Measurements from ENCODE around the gene CD83. TPM values are rescaled to one million over a fixed set of nuclear protein-coding genes. Genes with fewer than 3 reads are reported as not detected.

CD83 gene
- total RNA-seq, 1 experiment from 2014 or later: 2.9 TPM

GRCh38 chr6:14107000-14107399 is 10.6 kb upstream of the CD83 start:
- Histone ChIP-seq H3K36me3 (replicated peaks; ENCODE audit: control insufficient read depth, insufficient read depth, low read length) (no peaks in the 10 kb centered on the region), H3K4me3 (ENCODE audit: insufficient read depth, low read depth, low read length) (no peak overlapping the region), H3K27me3 (ENCODE audit: control insufficient read depth, insufficient read depth, low read length) (no peaks in the 10 kb centered on the region)
- DNase-seq: no peak

- H3K4me3 ChIP-seq (ENCODE audit: insufficient read depth, low read depth, low read length): no peak overlapping the region
- H3K36me3 ChIP-seq (replicated peaks; ENCODE audit: control insufficient read depth, insufficient read depth, low read length): no peaks in the 10 kb centered on the region
- H3K27me3 ChIP-seq (ENCODE audit: control insufficient read depth, insufficient read depth, low read length): no peaks in the 10 kb centered on the region
- DNase-seq: no peak
Measured at GRCh38 chr6:14107711-14108494, 9.7 kb upstream of the CD83 start.

- H3K27me3 ChIP-seq (ENCODE audit: control insufficient read depth, insufficient read depth, low read length): no peaks in the 10 kb centered on the region
- H3K36me3 ChIP-seq (replicated peaks; ENCODE audit: control insufficient read depth, insufficient read depth, low read length): no peaks in the 10 kb centered on the region
- DNase-seq: no peak
Measured at GRCh38 chr6:14108571-14109410, 8.8 kb upstream of the CD83 start.

GRCh38 chr6:14109411-14109826 is 8.2 kb upstream of the CD83 start:
- H3K4me3 ChIP-seq (ENCODE audit: insufficient read depth, low read depth, low read length): no peak overlapping the region
- DNase-seq: no peak

More at GRCh38 chr6:14108571-14109410, 8.8 kb upstream of the CD83 start:
- no peak overlapping the region for H3K4me3 ChIP-seq (ENCODE audit: insufficient read depth, low read depth, low read length)

GRCh38 chr6:14110001-14110818 is 7.4 kb upstream of the CD83 start:
- H3K27me3 ChIP-seq (ENCODE audit: control insufficient read depth, insufficient read depth, low read length): no peaks in the 10 kb centered on the region
- H3K36me3 ChIP-seq (replicated peaks; ENCODE audit: control insufficient read depth, insufficient read depth, low read length): no peaks in the 10 kb centered on the region
- H3K4me3 ChIP-seq (ENCODE audit: insufficient read depth, low read depth, low read length): no peak overlapping the region
- DNase-seq: no peak

More at GRCh38 chr6:14109411-14109826, 8.2 kb upstream of the CD83 start:
- Histone ChIP-seq H3K27me3 (ENCODE audit: control insufficient read depth, insufficient read depth, low read length) (no peaks in the 10 kb centered on the region), H3K36me3 (replicated peaks; ENCODE audit: control insufficient read depth, insufficient read depth, low read length) (no peaks in the 10 kb centered on the region)

GRCh38 chr6:14113976-14114375 is 3.6 kb upstream of the CD83 start:
- no peak overlapping the region for H3K4me3 ChIP-seq (ENCODE audit: insufficient read depth, low read depth, low read length)
- peaks cover 18% of the 10 kb centered on the region; the same call in 1 of the 2 replicates for H3K27me3 ChIP-seq (ENCODE audit: control insufficient read depth, insufficient read depth, low read length)
- H3K36me3 ChIP-seq (replicated peaks; ENCODE audit: control insufficient read depth, insufficient read depth, low read length): no peaks in the 10 kb centered on the region
- no peak for DNase-seq

- no peak for DNase-seq
- Histone ChIP-seq H3K4me3 (ENCODE audit: insufficient read depth, low read depth, low read length) (peak overlapping the region; percentile 89), H3K27me3 (ENCODE audit: control insufficient read depth, insufficient read depth, low read length) (peaks cover 19% of the 10 kb centered on the region; the same call in 1 of the 2 replicates), H3K36me3 (replicated peaks; ENCODE audit: control insufficient read depth, insufficient read depth, low read length) (no peaks in the 10 kb centered on the region)
Measured at GRCh38 chr6:14118091-14118439, 493 bp downstream of the CD83 start.

- no peaks in the 10 kb centered on the region for H3K36me3 ChIP-seq (replicated peaks; ENCODE audit: control insufficient read depth, insufficient read depth, low read length)
- H3K4me3 ChIP-seq (ENCODE audit: insufficient read depth, low read depth, low read length): no peak overlapping the region; the same call in 1 of the 2 replicates
- H3K27me3 ChIP-seq (ENCODE audit: control insufficient read depth, insufficient read depth, low read length): peaks cover 19% of the 10 kb centered on the region; the same call in 1 of the 2 replicates
- DNase-seq: no peak
Measured at GRCh38 chr6:14118446-14118845, 874 bp downstream of the CD83 start.

- H3K27me3 ChIP-seq (ENCODE audit: control insufficient read depth, insufficient read depth, low read length): peaks cover 19% of the 10 kb centered on the region; the same call in 1 of the 2 replicates
- H3K4me3 ChIP-seq (ENCODE audit: insufficient read depth, low read depth, low read length): no peak overlapping the region
- DNase-seq: no peak
- no peaks in the 10 kb centered on the region for H3K36me3 ChIP-seq (replicated peaks; ENCODE audit: control insufficient read depth, insufficient read depth, low read length)
Measured at GRCh38 chr6:14119784-14120183, 2.2 kb downstream of the CD83 start.

GRCh38 chr6:14120546-14120945 is 3.0 kb downstream of the CD83 start:
- peaks cover 19% of the 10 kb centered on the region; the same call in 1 of the 2 replicates for H3K27me3 ChIP-seq (ENCODE audit: control insufficient read depth, insufficient read depth, low read length)
- H3K36me3 ChIP-seq (replicated peaks; ENCODE audit: control insufficient read depth, insufficient read depth, low read length): no peaks in the 10 kb centered on the region
- DNase-seq: no peak
- no peak overlapping the region for H3K4me3 ChIP-seq (ENCODE audit: insufficient read depth, low read depth, low read length)

- H3K4me3 ChIP-seq (ENCODE audit: insufficient read depth, low read depth, low read length): no peak overlapping the region
- no peaks in the 10 kb centered on the region for H3K36me3 ChIP-seq (replicated peaks; ENCODE audit: control insufficient read depth, insufficient read depth, low read length)
- DNase-seq: no peak
- peaks cover 17% of the 10 kb centered on the region; the same call in 1 of the 2 replicates for H3K27me3 ChIP-seq (ENCODE audit: control insufficient read depth, insufficient read depth, low read length)
Measured at GRCh38 chr6:14121936-14122344, 4.4 kb downstream of the CD83 start.

GRCh38 chr6:14123386-14124111 is 6.0 kb downstream of the CD83 start:
- Histone ChIP-seq H3K4me3 (ENCODE audit: insufficient read depth, low read depth, low read length) (no peak overlapping the region), H3K36me3 (replicated peaks; ENCODE audit: control insufficient read depth, insufficient read depth, low read length) (no peaks in the 10 kb centered on the region), H3K27me3 (ENCODE audit: control insufficient read depth, insufficient read depth, low read length) (peaks cover 3% of the 10 kb centered on the region; the same call in 1 of the 2 replicates)
- DNase-seq: no peak

- Histone ChIP-seq H3K36me3 (replicated peaks; ENCODE audit: control insufficient read depth, insufficient read depth, low read length) (no peaks in the 10 kb centered on the region), H3K27me3 (ENCODE audit: control insufficient read depth, insufficient read depth, low read length) (no peaks in the 10 kb centered on the region), H3K4me3 (ENCODE audit: insufficient read depth, low read depth, low read length) (no peak overlapping the region)
- no peak for DNase-seq
Measured at GRCh38 chr6:14125346-14125745, 7.8 kb downstream of the CD83 start.

GRCh38 chr6:14126191-14126590 is 8.6 kb downstream of the CD83 start:
- H3K4me3 ChIP-seq (ENCODE audit: insufficient read depth, low read depth, low read length): no peak overlapping the region
- no peaks in the 10 kb centered on the region for H3K27me3 ChIP-seq (ENCODE audit: control insufficient read depth, insufficient read depth, low read length)
- DNase-seq: no peak
- no peaks in the 10 kb centered on the region for H3K36me3 ChIP-seq (replicated peaks; ENCODE audit: control insufficient read depth, insufficient read depth, low read length)

All from H7 (cell line).